ENCODE data around the gene LINGO1. TPM values are rescaled to one million over a fixed set of nuclear protein-coding genes. Genes with fewer than 3 reads are reported as not detected.

Gene LINGO1
- total RNA-seq, 1 donor from 2014 or later = not detected

DNA sequence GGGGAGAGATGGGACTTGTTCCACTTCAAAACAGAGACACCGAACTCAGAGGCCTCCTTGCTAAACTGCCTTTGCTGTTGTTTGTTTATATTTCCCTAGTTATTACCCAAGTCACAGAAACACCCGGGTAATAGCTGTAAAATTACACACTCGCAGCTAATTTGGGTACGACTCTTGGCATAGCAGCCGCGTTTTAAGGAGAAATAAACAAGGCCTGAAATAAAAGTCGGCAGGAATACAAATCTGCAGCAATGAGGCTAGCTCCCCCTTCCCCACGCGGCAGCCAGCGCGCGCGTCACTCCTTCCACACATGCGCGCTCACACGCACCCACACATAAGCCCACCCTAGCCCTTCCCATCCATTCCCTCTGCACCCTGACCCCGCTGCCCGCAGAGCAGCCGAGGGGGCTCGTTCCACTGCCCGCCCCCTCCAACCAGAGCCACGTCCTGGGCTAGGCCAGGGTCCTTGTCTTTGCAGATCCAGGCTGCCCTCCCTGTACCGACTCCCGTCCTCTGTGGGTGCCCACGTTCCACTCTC, 67.3 kb downstream of the LINGO1 start:
- H3K4me3 Mint-ChIP-seq = no peak overlapping the region

DNA sequence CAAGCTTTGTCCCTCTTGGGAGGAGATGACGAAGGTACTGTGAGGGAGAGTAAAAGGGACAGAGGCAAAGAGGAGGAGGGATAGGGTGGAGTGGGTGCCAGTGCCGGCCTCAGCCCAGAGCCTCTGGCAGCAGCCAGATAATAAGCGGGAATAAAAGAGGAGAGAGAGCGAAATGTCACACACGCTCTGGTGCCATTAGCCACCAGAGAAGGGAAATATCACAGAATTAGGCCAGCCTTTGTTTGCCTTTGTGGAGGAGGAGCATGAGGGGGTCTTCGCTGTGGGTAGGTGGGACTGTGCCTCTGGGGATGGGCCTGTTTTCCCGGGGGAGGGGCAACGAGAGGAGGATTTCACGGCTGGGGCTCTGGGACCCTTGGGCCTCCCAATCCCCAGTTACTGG, 67.8 kb downstream of the LINGO1 start:
- Mint-ChIP-seq H3K27me3 (peaks cover 10% of the 10 kb centered on the region), H3K4me3 (no peak overlapping the region), H3K9me3 (peaks cover 3% of the 10 kb centered on the region), H3K4me1 (peaks cover 8% of the 10 kb centered on the region), H3K27ac (no peak overlapping the region), H3K36me3 (ENCODE audit: low read depth) (no peaks in the 10 kb centered on the region)
- ChIA-PET CTCF (no interaction called here), POLR2A (no interaction called here)
- TF ChIP-seq, protein P1, sequence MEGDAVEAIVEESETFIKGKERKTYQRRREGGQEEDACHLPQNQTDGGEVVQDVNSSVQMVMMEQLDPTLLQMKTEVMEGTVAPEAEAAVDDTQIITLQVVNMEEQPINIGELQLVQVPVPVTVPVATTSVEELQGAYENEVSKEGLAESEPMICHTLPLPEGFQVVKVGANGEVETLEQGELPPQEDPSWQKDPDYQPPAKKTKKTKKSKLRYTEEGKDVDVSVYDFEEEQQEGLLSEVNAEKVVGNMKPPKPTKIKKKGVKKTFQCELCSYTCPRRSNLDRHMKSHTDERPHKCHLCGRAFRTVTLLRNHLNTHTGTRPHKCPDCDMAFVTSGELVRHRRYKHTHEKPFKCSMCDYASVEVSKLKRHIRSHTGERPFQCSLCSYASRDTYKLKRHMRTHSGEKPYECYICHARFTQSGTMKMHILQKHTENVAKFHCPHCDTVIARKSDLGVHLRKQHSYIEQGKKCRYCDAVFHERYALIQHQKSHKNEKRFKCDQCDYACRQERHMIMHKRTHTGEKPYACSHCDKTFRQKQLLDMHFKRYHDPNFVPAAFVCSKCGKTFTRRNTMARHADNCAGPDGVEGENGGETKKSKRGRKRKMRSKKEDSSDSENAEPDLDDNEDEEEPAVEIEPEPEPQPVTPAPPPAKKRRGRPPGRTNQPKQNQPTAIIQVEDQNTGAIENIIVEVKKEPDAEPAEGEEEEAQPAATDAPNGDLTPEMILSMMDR (IDR thresholded peaks at IDR 0.05) = no peak
- no peak for ATAC-seq (ENCODE audit: low read depth)
- no peak for DNase-seq
- intact Hi-C loops (cut with micrococcal nuclease) = no loop called here

More for the DNA sequence above, 67.3 kb downstream of the LINGO1 start:
- Mint-ChIP-seq H3K9me3 (peaks cover 3% of the 10 kb centered on the region), H3K36me3 (ENCODE audit: low read depth) (no peaks in the 10 kb centered on the region), H3K27me3 (peaks cover 14% of the 10 kb centered on the region), H3K4me1 (peaks cover 8% of the 10 kb centered on the region), H3K27ac (no peak overlapping the region)
- DNase-seq (no peak), ATAC-seq (ENCODE audit: low read depth) (no peak)
- intact Hi-C loops (cut with micrococcal nuclease) = no loop called here
- TF ChIP-seq, protein P1 (IDR thresholded peaks at IDR 0.05) = no peak
- CTCF ChIA-PET = interaction anchor here (1.5 kb wide), 1 partner anchor 22 kb away, joined by 4 read pairs; no protein-coding TSS in a partner anchor
- POLR2A ChIA-PET = no interaction called here

DNA sequence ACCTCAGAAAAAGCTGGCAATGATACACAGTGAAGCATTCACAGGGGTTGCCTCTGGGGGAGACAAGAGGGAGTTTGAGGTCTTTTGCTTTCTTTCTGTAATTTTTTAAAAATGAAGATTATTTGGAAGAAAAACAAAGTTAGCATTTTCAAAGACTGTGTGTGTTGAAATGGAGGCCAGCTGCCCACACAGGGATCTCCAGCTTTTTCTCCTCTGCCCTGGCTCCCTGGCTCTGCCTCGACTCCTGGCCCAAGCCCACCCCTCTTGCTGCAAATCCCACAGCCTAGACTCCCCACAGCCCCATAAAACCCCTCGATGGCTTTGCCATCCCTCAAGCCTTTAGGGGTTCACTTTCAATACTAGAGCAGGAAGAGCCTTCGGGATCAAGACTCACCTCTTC, 68.4 kb downstream of the LINGO1 start:
- intact Hi-C loops (cut with micrococcal nuclease) = no loop called here
- Mint-ChIP-seq H3K9me3 (peaks cover 3% of the 10 kb centered on the region), H3K36me3 (ENCODE audit: low read depth) (no peaks in the 10 kb centered on the region), H3K27me3 (peaks cover 10% of the 10 kb centered on the region), H3K4me1 (peaks cover 2% of the 10 kb centered on the region), H3K27ac (no peak overlapping the region), H3K4me3 (no peak overlapping the region)
- TF ChIP-seq, protein P1 (IDR thresholded peaks at IDR 0.05) = no peak
- no peak for DNase-seq
- ChIA-PET POLR2A (no interaction called here), CTCF (no interaction called here)
- no peak for ATAC-seq (ENCODE audit: low read depth)

DNA sequence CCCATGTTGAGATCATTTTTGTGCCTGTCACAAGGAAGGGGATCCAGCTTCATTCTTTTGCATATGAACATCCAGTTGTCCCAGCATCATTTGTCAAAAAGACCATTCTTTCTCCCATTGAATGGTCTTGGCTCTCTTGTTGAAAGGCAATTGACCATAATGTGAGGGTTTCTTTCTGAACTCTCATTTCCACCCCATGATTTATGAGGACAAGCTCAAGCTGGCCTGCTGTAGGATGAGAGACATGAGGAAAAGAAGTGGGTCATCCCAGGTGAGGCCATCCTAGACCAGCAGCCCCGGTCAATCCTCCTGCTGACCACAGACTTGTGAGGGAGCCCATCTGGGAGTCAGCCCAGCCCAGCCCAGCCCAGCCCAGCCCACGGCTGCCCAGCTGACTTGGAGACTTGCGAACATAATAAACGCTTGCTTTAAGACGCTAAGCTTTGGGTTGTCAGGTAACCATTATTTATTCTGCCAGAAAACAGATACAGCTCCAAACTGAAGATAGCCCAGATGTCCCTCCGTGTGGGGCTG, 69.0 kb downstream of the LINGO1 start:
- H3K27ac Mint-ChIP-seq = no peak overlapping the region
- H3K36me3 Mint-ChIP-seq (ENCODE audit: low read depth) = no peaks in the 10 kb centered on the region
- H3K4me1 Mint-ChIP-seq = no peaks in the 10 kb centered on the region
- ChIA-PET POLR2A (no interaction called here), CTCF (no interaction called here)
- no peak overlapping the region for H3K4me3 Mint-ChIP-seq
- H3K27me3 Mint-ChIP-seq = peaks cover 10% of the 10 kb centered on the region
- peaks cover 3% of the 10 kb centered on the region for H3K9me3 Mint-ChIP-seq
- intact Hi-C loops (cut with micrococcal nuclease) = no loop called here
- no peak for ATAC-seq (ENCODE audit: low read depth)
- TF ChIP-seq, protein P1 (IDR thresholded peaks at IDR 0.05) = no peak
- no peak for DNase-seq

Other genes starting within 250 kb of the LINGO1 start
- gene PEAK1, start 212.8 kb downstream of the LINGO1 start, total RNA-seq = 31.8 and 34.2 TPM in 2 replicates
- 53.9 and 56.5 TPM in 2 replicates for gene HMG20A, start 212.0 kb downstream of the LINGO1 start, total RNA-seq